ENCODE results near the gene B3GNT8.
"Not testable (repeated sequence)": the region's sequence is repeated elsewhere in the genome, so short reads cannot be mapped to it uniquely, and the experiment has no call there.

Gene B3GNT8

DNA sequence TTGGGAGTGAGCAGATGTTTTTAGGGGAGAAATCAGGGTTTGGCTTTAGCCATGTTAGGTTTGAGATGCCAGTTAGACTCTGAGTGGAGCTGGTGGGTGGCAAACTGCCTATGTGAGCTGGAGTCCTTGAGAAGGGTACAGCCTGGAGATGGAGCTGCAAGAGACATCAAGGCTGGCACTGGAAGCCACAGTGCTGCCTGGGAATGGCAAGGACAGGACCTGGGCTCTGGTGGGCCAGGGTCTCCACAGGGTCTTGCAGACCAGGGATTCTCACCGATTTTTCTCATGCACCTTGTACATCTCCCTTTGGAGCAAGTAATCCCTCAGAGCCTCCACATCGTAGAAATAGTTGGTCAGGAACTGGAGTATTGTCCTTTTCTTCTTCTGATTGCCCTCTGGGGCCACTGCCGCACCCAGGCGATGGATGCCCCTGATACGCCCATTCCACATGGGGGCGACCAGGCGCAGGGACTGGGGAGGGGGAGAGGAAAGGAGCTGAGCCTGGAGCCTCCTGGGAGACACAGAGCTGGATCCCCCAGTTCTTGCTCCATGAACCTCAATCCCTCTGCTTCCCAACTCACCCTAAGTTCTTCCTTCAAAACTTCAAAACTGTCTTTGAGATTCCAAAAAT lies 10.9 kb upstream of the B3GNT8 start:
- DNase-seq (ENCODE audit: low read depth) = no peak
- H3K4me3 ChIP-seq (ENCODE audit: low read depth, low read length) = no peak overlapping the region

DNA sequence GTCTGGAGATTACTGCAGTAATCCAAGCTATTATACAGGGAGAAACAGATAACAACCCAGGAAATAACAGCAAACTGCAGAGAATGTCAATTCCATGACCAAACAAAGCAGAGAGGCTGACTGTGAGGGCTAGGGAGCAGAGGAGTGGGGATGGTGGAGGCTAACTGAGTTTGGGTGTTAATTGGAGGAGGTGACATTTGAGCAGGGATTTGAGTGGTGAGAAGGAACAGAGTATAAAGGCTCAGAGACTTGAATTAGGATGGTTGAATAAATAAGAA lies 9.4 kb upstream of the B3GNT8 start:
- no peak overlapping the region for H3K4me3 ChIP-seq (ENCODE audit: low read depth, low read length)
- no peak for DNase-seq (ENCODE audit: low read depth)

DNA sequence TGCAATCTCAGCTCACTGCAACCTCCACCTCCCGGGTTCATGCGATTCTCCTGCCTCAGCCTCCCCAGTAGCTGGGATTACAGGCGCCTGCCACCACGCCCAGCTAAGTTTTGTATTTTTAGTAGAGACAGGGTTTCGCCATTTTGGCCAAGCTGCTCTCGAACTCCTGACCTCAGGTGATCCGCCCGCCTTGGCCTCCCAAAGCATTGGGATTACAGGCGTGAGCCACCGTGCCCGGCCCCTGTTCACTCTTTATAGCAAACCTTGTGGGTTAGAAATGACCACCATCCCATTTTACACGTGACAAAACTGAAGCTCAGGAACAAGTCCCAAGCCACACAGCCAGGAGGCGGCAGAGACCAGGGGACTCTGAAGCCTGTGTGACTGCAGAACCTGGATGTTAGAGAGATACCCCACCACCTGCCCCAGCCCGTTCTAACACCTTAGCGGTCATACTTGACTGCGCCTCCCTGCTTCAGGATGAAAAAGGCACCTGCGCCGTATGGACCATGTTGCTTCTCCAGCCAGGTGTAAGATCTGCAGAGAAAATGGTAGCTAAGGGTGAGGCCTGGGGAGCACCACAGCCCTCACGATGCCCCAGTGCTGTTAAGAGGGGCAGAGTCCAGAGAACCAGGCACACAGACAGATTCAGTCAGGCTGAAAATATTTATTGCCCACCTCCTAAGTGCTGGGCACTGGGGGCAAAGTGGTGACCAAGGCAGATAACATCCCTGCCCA lies 8.9 kb upstream of the B3GNT8 start:
- no peak for DNase-seq (ENCODE audit: low read depth)
- no peak overlapping the region for H3K4me3 ChIP-seq (ENCODE audit: low read depth, low read length)

DNA sequence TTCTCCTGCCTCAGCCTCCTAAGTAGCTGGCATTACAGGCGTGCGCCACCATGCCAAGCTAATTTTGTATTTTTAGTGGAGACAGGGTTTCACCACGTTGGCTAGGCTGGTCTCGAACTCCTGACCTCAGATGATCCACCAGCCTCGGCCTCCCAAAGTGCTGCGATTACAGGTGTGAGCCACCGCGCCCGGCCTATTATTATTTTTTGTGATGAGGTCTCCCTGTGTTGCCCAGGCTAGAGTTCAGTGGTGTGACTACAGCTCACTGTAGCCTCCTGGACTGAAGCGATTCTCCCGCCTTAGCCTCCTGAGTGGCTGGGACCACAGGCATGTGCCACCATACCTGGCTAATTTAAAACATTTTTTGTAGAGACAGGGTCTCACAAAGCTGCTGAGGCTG lies 8.2 kb upstream of the B3GNT8 start:
- not testable (repeated sequence) for DNase-seq (ENCODE audit: low read depth); H3K4me3 ChIP-seq (ENCODE audit: low read depth, low read length)

DNA sequence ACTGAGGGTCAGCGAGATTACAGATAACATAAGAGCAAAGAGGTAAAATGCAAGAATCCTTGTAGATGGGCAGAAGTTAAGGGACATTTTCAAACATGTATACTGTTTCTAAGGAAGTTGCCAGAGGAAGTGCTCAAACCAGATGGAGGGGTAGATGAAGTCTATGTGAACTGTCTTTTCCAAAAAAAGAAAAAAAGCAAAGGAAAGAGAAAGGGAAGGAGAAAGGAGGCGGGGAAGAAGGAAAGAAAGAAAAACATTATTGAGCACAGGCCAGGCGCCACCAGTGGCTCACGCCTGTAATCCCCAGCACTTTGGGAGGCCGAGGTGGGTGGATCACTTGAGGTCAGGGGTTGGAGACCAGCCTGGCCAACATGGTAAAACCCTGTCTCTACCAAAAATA lies 7.3 kb upstream of the B3GNT8 start:
- no peak overlapping the region for H3K4me3 ChIP-seq (ENCODE audit: low read depth, low read length)
- no peak for DNase-seq (ENCODE audit: low read depth)

DNA sequence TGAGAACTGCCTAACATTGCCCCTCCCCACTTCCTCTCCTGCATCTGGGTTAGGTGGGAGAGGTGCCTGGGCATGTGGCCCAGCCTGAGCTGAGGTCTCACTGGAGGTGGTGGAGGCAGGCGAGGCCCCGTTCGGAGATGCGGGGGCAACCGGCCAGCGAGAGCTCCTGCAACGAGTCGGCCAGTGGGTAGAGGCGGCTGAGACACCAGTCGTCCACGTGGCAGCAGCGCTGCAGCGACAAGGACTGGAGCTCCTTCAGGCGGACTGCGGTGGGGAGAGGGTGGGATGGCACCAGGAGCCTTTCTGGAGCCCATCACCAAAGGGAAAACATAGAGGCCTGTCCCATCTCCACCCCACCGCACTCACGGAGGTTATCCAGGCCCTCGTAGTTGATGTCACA lies 6.0 kb upstream of the B3GNT8 start:
- H3K4me3 ChIP-seq (ENCODE audit: low read depth, low read length) = no peak overlapping the region
- no peak for DNase-seq (ENCODE audit: low read depth)

DNA sequence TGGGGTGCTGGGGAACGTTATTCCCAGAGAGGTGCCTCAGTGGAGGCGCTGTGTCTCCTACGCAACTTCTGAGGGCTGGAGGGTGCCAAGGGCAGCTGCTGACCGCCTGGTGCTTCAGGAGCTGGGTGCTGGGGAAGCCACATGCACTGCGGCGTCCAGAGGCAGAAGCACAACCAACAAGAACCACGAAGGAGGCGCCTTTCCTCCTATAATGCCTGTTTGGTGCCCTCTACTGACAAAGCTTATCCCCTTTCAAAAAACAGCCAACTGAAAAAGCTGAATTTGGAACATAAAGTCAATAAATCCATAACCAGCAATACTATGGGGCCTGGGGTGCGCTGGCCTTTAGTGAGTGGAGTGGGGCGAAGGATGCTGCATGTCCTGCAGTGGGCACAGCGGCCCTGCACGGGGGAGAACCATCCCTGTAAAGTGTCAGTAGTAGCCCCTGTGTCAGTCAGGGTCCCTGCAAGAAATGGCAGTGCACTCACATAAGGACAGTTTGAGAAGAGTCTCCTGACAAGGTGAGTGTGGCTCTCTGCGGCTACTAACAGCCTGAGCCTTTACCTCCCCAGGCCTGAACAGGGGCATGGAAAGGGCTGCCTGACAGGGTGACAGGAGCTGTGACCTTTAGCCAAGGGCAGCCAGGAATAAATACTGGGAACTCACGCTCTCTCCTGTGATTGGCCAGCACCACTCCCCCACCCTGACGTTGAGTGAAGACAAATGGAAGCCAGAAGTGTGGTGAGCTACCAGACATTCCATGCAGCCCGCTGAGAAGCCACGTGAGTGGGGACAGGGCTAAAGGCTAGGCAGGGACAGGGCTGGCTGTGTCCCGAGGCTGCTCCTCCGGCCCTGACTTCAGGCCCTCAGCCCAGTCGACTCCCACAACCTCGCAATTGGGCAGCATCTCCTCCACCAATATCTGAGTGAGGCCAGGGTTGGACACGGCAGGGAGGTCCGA lies 4.5 kb upstream of the B3GNT8 start:
- no peak for DNase-seq (ENCODE audit: low read depth)
- H3K4me3 ChIP-seq (ENCODE audit: low read depth, low read length) = no peak overlapping the region

DNA sequence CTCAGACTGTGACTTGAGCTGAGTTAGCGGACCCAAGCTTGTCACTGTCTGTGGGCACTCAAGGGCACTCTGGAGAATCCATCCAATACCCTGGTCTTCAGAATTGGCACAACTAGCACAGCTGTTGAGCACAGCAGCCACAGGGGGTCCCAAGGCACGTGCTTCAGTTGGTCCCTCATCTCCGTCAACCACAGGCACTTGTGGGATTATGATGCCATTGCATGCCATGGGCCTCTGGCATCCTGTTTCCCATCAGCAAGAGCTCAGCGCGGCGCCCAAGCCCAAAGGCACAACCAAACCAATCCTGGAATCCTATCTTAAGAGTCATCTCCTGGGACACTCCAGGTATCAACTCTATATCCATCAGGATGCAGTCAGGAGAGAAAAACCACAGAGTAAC lies 3.7 kb upstream of the B3GNT8 start:
- DNase-seq (ENCODE audit: low read depth) = no peak
- no peak overlapping the region for H3K4me3 ChIP-seq (ENCODE audit: low read depth, low read length)

DNA sequence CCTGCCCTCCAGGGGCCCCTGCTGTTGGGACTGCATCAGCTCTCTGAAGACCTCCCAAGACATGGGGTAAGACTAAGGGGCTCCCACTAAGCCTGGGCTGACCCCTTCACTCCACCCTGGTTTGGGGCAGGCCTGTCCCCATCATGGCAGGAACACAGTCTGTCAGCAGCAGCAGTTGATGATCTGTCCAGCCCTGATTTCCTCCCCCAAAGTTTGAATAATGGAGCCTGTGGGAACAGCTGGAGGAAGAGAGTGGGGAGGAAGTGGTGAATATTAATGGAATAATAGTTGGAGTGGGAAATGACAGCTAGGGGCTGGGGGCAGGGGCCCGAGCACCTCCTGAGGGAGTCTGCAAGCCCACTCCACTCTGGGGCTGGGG lies 1.3 kb upstream of the B3GNT8 start:
- DNase-seq (ENCODE audit: low read depth) = no peak
- H3K4me3 ChIP-seq (ENCODE audit: low read depth, low read length) = peak overlapping the region; percentile 39

DNA sequence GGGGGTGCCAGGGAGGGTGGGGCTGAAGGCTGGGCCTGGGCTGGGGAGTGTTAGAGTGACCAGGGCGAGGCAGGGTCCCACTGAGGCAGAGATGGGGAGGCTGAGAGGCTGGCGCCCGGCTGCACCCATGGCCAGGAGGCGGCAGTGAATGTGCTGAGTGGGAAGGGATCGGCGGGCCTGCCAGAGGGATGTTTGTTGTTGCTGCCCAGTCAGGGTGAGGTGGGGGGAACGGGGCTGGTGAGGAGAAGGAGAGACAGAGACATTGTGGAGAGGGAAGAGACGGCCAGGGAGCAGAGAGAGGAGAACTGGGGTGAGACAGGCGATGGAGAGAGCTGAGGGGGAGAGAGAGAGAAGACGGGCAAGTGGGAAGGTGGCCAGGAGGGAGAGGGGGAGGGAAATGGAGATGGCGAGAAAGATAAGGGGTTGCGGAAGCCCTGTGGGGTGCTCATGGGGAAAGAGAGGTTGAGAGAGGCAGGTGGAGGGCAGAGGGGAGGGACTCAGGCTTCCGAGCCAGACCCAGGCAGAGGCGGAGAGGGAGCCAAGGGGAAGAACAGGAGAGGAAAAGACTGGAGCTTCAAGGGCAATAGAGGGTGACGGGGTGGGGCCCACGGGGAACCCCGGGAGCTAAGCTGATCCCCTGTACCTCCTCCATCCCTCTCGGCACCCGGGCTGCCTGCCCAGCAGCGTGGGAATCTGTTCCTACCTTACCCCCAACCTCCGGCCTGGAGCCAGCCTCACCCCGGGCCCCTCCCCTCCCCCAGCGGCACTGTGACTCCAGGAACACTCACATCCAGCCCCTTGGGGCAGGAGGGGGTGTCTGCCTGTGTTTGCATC lies 690 bp upstream of the B3GNT8 start:
- no peak for DNase-seq (ENCODE audit: low read depth)
- H3K4me3 ChIP-seq (ENCODE audit: low read depth, low read length) = peak overlapping the region; percentile 39

DNA sequence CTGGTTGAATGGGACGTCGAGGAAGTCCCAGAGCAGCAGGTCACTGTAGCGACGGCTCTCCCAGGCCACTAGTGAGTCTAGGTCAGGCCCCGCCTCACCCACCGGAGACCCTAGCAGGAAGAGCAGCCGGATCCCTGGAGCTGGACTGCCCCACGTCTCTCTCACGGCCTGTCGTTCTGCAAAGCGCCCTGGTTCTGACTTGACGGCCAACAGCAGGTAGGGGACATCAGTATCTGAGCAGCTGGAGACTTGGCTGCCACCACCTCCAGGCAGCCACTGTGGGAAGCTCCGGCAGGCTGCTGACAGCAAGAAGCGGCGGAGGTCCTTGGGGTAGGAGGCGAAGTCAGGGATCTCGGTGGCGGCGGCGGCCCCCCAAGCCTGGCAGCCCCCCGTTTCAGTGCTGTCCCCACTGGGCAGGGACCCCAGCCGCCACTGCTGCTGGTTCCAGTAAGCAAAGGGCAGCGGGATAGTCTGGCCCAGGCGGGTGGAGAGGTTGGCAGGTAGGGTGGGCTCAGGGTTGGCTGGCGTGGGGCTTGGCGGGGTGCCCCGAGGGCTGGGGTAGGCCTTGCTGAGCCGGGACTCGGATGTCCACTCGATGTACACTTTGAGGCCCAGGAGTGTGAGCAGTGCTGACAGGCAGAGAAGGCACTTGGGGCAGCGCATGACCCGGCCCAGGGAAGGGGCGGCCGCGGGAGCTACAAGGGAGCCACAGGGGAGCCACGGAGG lies 895 bp downstream of the B3GNT8 start:
- H3K4me3 ChIP-seq (ENCODE audit: low read depth, low read length) = no peak overlapping the region
- DNase-seq (ENCODE audit: low read depth) = no peak

DNA sequence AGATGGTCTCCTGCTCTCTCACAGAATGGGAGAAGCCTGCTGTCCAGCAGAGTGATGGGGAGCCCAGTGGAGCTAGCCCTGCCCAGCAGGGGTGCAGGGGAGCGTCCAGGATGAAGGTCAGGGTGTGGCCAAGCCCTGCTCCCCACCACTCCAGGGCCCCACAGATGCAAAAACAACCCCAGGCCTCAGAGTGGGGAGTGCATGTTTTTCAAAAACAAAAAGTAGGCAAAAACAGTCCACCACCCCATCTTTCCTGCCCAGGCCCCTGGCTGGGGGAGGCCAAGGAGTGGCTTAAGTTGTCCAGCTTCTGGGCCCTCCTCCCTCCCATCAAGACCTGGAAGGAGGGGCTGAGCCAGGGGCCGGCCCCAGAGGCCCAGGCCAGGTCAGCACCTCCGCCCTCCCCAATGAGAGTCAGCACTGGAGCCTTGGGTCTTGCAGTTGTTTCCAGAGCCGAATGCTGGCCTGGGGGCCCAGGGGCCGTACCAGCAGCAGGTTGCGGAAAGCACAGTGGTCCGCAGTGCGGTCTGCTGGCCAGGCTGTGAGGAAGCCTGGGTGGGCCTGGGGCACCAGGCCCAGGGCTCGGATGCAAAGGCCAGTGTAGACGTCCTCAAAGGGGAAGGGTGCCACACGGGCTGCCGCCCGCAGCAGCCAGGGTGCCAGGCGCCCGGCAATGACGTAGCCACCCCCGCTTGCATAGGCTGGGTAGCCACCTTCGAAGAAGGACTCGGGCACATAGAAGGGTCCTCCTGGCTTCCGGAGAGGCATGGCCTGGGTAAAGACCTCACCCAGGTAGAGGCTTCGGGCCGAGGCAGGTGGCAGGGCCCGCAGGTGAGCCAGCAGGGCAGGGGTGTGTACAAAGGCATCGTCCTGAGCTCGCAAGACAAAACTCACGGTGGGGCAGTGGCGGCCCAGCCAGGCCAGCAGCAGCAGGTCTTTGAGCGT lies 1.7 kb downstream of the B3GNT8 start:
- H3K4me3 ChIP-seq (ENCODE audit: low read depth, low read length) = no peak overlapping the region
- DNase-seq (ENCODE audit: low read depth) = no peak

DNA sequence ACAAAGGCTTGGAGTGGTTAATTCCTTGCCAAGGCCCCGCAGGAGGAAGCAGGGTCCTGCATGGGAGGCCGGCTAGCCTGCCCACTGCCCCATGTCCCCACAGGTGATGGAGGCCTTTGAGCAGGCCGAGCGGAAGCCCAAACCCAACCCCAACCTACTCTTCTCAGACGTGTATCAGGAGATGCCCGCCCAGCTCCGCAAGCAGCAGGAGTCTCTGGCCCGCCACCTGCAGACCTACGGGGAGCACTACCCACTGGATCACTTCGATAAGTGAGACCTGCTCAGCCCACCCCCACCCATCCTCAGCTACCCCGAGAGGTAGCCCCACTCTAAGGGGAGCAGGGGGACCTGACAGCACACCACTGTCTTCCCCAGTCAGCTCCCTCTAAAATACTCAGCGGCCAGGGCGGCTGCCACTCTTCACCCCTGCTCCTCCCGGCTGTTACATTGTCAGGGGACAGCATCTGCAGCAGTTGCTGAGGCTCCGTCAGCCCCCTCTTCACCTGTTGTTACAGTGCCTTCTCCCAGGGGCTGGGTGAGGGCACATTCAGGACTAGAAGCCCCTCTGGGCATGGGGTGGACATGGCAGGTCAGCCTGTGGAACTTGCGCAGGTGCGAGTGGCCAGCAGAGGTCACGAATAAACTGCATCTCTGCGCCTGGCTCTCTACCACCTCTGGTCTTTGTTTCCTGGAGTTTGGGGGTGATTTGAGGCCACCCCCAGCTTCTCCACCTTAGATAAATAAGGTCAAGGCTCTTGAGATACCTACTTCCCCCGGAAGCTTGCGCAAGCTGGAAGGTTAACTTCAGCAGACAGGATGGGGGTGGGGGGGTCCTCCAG lies 2.6 kb downstream of the B3GNT8 start:
- DNase-seq (ENCODE audit: low read depth) = no peak
- H3K4me3 ChIP-seq (ENCODE audit: low read depth, low read length) = no peak overlapping the region

DNA sequence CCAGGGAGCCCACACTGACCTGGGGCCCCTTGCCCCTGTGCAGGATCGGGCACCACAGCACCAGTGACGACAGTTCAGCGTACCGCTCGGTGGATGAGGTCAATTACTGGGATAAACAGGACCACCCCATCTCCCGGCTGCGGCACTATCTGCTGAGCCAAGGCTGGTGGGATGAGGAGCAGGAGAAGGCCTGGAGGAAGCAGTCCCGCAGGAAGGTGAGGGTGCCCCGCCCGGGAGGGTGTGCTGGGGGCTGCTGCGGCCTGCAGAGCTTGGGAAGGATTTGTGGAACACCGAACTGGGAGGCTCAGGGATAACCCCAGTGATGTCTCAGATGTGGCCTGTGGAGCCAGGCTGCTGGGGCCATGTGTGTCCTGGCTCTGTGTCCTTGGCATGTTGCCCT lies 4.2 kb downstream of the B3GNT8 start:
- no peak overlapping the region for H3K4me3 ChIP-seq (ENCODE audit: low read depth, low read length)
- no peak for DNase-seq (ENCODE audit: low read depth)

DNA sequence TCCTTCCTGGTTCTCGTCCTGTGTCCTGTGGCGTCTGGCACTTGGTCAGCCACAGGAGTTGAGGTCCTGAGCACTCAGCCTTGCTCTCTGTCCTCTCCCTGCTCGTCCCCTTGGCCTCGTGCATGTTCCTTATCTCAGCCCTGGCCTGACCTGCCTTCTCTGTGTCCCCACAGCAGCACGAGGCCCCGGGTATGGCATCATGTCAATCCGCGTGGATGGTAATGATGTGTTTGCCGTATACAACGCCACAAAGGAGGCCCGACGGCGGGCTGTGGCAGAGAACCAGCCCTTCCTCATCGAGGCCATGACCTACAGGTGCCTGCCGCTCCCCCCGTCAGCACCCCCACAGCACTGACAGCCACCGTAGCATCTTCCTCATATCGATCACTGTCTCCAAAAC lies 4.7 kb downstream of the B3GNT8 start:
- H3K4me3 ChIP-seq (ENCODE audit: low read depth, low read length) = no peak overlapping the region
- no peak for DNase-seq (ENCODE audit: low read depth)

DNA sequence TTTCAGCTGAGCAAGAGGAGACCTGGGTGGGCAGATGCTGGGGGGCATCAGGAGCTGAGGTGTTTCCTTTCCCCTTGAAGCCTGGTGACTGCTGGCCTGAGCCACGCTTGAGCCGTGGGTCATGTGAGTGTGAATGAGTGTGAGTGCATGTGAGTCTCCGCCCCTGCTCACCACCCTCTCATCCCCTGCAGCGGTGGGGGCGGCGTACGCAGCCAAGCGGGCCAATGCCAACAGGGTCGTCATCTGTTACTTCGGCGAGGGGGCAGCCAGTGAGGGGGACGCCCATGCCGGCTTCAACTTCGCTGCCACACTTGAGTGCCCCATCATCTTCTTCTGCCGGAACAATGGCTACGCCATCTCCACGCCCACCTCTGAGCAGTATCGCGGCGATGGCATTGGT lies 5.2 kb downstream of the B3GNT8 start:
- H3K4me3 ChIP-seq (ENCODE audit: low read depth, low read length) = no peak overlapping the region
- DNase-seq (ENCODE audit: low read depth) = no peak

DNA sequence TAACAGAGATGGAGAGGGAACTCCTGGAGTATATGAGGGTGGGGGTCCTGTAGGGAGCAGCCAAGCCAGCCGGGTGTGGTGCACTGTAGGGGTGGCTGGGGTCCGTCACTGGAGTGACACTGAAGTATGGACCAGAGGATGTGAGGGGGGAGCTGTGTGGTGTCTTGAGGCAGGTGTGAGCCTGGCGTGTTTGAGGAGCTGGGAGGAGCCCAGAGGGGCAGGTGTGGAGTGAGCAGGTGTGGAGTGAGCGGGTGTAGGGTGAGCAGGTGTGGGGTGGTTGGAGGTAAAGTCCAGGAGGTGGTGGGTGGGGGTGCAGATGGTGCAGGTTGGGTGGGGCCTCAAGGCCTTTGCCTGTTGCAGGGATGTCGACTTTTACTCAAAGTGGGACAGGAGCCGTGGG lies 5.9 kb downstream of the B3GNT8 start:
- no peak for DNase-seq (ENCODE audit: low read depth)
- H3K4me3 ChIP-seq (ENCODE audit: low read depth, low read length) = no peak overlapping the region

Data from skeletal muscle cell (primary cell).